Measurements from ENCODE around the gene C1orf232.

The C1orf232 gene

GRCh38 chr1:26168410-26169197 lies at the start of gene C1orf232:
TSS of gene C1orf232 (minus strand) at chr1:26168963. CDS start at chr1:26168499, 464 bp downstream.
- no peak for DNase-seq (ENCODE audit: low spot score)

DNA sequence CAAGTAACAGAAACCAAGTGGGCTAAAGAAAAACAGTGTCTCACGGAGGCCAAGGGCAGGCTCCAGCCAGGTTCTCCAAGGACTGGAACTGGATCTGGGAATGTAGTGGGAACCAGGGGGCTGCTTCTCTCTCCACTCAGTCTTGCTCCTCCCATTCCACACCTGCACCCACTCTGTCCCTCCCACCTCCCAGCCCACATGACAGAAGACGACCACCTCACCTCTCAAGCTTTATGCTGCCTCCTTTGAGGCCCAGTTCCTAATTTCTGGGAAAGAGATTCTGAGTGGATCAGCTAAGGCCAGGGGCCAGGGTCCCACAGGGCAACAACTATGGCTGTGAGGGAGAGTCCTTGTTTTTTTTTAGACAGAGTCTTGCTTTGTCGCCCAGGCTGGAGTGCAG lies 46.5 kb upstream of the C1orf232 start:
- no peak for DNase-seq (ENCODE audit: low spot score)

- DNase-seq (ENCODE audit: low spot score) = no peak
Measured at GRCh38 chr1:26213335-26213905, 44.7 kb upstream of the C1orf232 start.

GRCh38 chr1:26212726-26213125 lies 44.0 kb upstream of the C1orf232 start:
- DNase-seq (ENCODE audit: low spot score) = no peak

DNA sequence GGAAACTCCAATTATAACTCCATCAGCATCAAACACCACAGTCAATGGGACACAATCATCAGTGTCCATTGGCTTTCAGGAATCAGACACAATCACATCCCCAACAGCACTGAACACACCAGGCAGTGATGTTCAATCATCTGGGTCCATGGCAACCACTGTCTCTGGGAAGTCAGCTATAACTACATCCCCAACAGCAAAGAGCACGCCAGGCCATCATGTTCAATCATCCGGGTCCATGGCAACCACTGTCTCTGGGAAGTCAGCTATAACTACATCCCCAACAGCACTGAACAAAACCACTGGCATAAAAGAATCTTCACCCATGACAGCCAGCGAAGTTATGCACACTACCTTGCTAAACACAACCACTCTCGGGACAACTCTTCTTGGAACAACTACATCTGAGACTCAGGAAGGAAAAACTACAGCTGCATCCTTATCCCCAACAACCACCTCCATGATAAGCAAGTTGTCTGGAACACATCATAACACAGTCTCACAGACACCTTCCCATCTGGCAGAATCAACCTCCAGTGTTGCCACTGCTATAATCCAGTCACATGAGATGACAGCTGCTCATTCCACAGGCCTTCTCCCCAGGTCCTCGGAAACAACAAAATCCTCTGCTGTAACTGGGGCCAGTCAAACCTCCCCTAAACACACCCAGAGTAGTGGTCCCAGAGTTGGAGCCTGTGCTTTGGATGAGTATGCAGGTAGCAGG lies 41.5 kb upstream of the C1orf232 start:
- DNase-seq (ENCODE audit: low spot score) = no peak

- no peak for DNase-seq (ENCODE audit: low spot score)
Measured at GRCh38 chr1:26203642-26204318, 35.0 kb upstream of the C1orf232 start.

GRCh38 chr1:26200413-26200812 lies 31.6 kb upstream of the C1orf232 start:
- DNase-seq (ENCODE audit: low spot score) = no peak

DNA sequence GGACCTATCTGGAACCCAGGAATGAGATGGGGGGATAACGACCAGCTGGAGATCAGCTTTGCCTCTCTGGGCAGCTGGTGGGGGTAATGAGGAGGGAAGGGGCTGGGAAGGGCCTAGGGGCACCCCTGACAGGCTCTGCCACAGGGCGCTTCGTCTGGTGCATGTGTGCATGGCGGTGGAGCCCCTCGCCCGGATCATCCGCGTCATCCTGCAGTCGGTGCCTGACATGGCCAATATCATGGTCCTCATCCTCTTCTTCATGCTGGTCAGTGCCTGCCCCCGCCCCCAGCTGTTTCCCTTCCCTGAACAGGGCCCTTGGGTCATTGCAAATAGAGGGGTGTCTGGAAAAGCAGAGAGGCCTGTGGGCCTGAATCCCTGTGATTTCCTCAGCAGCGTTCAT lies 29.1 kb upstream of the C1orf232 start:
- DNase-seq (ENCODE audit: low spot score) = no peak

DNA sequence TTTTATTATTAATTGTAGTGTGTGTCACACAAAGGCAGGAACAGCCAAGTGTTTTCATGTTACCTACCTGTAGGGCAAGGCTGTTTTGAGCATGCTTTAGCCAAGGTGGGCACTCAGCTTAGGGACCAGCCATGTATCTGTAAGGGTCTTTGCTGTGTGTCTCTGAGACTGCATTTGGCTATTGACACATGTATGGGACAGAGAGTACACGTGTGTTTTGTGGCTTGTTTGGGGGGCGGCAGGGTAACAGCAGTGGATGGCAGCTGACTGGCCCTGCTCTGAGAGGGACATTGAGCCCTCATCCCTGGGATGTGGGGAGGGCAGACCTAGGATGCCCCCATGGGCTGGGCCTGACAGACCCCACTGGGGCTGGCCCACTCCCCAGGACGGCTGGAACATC lies 28.5 kb upstream of the C1orf232 start:
- DNase-seq (ENCODE audit: low spot score) = no peak

- no peak for DNase-seq (ENCODE audit: low spot score)
Measured at GRCh38 chr1:26195805-26196204, 27.0 kb upstream of the C1orf232 start.

DNA sequence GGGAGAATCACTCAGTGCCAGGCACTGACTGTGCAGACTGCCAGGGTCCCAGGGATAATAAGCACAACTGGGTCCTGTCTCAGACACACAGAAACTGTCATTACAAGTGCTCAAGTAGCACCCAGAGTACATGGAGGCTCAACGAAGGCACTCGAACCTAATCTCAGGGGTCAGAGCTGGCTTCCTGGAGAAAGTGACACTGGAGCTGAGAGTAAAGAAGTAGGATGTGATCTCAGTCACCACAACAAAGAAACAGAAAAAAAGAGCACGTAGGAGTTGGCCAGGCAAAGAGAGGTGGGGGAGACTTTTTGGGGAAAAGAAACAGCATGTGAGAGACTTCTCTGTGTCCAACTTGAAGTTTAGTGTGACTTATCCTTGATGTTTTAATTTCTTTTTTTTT lies 23.0 kb upstream of the C1orf232 start:
- DNase-seq (ENCODE audit: low spot score) = no peak

GRCh38 chr1:26190373-26190987 lies 21.7 kb upstream of the C1orf232 start, which contains the start of gene CATSPER4:
TSS of gene CATSPER4 (plus strand) at chr1:26190602. CDS start at chr1:26190628, 26 bp downstream.
- DNase-seq (ENCODE audit: low spot score) = peak; percentile 35

DNA sequence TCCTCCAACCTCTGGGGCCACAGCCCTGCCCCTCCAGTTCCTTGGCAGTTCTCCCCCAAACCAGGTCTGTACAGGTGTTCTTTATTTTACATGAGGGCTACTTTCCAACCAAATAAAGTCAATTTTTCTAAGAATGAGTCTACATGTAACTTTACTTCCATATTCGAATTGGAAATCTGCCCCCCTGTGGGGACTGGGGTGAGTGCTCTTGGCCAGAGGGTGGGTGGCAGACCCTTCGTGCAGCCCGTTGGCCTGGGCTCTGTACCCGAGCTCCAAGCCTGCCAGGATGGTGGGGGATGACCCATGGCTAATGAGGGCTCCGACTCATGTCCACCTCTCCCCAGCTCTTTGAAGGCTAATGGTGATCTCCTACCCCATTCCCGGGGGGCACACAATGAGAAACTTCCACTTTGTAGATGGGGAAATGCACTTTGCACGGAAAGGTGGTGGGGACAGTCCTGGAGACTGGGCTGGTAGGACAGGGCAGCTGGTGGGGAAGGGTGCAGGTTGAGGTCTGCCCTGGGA lies 21.1 kb upstream of the C1orf232 start:
- no peak for DNase-seq (ENCODE audit: low spot score)

DNA sequence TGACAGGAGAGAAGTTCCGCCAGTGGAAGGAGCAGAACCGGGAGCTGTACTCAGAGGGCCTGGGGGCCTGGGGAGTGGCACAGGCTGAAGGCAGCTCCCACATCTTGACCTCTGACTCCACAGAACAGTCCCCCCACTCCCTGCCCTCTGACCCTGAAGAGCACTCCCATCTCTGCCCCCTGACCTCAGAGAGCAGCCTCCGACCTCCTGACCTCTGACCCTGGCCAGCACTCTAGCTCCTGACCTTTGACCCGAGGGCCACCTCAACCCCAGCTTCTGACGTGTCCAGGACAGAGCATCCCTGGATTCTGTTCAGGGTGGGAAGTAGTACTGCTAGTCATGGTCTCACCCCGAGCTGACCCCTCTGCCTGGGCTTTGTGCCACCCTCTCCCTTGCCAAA lies 20.6 kb upstream of the C1orf232 start:
- DNase-seq (ENCODE audit: low spot score) = no peak

- DNase-seq (ENCODE audit: low spot score) = no peak
Measured at GRCh38 chr1:26188477-26188876, 19.7 kb upstream of the C1orf232 start.

- DNase-seq (ENCODE audit: low spot score) = no peak
Measured at GRCh38 chr1:26187882-26188281, 19.1 kb upstream of the C1orf232 start.

DNA sequence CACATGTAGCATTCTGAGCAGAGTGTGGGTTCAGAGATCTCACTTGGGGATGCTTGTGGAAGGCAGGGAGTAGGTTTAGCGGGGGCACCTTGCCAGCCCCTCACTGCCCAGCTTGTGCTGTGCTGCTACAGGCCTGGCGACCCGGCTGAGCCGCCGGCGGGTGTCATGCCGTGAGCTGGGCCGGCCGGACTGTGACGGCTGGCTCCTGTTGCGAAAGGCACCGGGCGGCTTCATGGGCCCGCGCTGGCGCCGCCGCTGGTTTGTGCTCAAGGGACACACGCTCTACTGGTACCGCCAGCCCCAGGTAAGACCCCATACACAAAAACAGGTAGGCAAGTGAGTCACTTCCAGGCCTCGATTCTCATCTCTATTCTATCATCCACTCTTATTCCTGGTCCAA lies 16.1 kb upstream of the C1orf232 start:
- DNase-seq (ENCODE audit: low spot score) = no peak

DNA sequence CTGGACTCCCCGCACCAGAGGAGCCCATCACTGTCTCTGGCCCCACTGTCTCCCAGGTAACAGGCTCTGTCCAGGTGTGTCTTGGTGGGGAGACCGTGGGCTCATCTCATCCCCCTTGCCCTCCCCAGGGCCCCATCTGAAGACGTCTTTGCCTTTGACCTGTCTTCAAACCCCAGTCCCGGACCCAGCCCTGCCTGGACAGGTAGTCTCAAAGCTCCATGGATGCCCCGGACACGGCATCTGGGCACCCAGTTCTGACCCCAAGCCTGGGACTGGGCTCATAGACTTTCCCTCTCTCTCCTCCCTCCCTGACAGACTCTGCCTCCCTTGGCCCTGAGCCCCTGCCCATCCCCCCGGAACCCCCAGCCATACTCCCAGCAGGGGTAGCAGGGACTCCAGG lies 15.3 kb upstream of the C1orf232 start:
- DNase-seq (ENCODE audit: low spot score) = no peak

GRCh38 chr1:26182383-26182696 lies 13.6 kb upstream of the C1orf232 start:
- no peak for DNase-seq (ENCODE audit: low spot score)

- DNase-seq (ENCODE audit: low spot score) = no peak
Measured at GRCh38 chr1:26181586-26182382, 13.0 kb upstream of the C1orf232 start.

DNA sequence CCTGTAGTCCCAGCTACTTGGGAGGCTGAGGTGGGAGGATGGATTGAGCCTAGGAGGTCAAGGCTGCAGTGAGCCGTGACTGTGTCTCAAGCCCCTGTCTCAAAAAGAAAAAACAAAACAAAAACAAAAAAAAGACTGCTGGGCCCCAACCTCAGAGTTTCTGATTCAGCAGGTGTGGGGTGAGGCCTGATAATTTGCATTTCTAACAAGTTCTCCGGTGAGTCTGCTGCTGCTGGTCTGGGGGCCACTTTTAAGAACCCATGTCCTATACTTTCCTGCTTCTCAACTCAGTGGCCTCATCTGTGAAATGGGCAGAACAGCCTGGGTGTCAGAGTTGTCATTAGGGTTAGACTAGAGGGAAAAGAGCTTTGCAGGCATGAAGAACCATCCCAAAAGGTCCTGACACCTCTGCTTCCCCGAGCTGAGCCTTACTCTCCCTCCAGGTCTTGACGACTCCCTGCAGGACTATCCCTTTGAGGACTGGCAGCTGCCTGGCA lies 11.3 kb upstream of the C1orf232 start:
- no peak for DNase-seq (ENCODE audit: low spot score)

All from cerebellar cortex (tissue), 1 donor.